T-helper 1 cell treated with Interleukin-12 subunit alpha and Interleukin-12 subunit beta and Interleukin-4 antibody, amounts not matched to agents 30 ng/mL and 1 ng/mL, for 36 hours (primary cell): ENCODE measurements around the gene KIF13A. TPM values are rescaled to one million over a fixed set of nuclear protein-coding genes. Genes with fewer than 3 reads are reported as not detected.
"Not testable (repeated sequence)": the region's sequence is repeated elsewhere in the genome, so short reads cannot be mapped to it uniquely, and the experiment has no call there.

Source experiments
- intact Hi-C: fragments of 100-400 bp; cut with micrococcal nuclease; formaldehyde crosslinking; loops from one replicate; pipeline ENCODE4 v1.15.1; 2024
- total RNA-seq: library from RNA; stranded (reverse); gene quantifications from 2 replicates; pipeline ENCODE4 v1.2.3, GENCODE V29; 2022

Gene KIF13A
- total RNA-seq, 1 donor from 2014 or later = 0.27 TPM

DNA sequence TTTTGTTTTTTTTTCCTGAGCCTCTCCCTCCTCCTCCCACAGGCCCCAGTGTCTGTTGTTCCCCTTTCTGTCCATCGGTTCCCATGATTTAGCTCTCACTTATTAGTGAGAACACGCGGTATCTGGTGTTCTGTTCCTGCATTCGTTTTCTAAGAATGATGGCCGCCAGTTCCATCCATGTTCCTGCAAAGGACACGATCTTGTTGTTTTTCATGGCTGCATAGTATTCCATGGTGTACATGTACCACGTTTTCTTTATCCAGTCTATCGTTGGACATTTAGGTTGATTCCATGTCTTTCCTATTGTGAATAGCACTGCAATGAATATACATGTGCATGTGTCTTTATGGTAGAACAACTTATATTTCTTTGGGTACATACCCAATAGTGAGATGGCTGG lies 175.1 kb downstream of the KIF13A start:
- intact Hi-C loops = no loop called here

DNA sequence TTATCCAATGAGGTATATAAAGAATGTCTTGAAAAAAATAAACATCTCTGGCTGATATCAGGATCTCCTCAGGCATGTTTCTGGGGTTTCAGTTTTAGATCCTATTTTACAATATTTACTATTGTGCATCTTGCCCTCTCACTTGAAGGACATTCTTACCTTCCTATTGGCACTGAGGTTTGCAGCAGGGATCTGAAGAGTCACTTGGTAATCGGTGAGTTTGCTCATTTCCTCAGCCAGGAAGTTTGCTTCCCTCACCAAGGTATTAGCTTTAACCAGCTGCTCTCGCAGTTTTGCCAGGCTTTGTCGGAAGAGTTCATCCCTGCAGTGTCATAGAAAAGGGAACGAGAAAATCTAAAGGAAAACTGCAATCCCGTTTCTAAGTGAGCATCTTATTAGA lies 178.8 kb downstream of the KIF13A start:
- intact Hi-C loops = loop anchor here (10.0 kb wide), 1 partner anchor 134 kb away; no protein-coding TSS in a partner anchor

DNA sequence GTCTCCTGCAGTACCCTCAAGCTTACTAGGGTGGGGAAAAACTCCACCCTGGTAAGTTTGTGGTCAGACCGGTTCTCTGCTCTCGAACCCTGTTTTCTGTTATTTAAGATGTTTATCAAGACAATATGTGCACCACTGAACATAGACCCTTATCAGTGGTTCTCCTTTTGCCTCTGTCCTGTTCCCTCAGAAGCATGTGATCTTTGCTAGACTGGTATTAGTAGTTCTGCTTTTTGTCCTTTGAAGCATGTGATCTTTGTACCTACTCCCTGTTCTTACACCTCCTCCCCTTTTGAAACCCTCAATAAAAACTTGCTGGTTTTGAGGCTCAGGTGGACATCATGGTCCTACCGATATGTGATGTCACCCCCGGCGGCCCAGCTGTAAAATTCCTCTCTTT lies 180.0 kb downstream of the KIF13A start:
- intact Hi-C loops = loop anchor here (10.0 kb wide), 1 partner anchor 133 kb away; no protein-coding TSS in a partner anchor

DNA sequence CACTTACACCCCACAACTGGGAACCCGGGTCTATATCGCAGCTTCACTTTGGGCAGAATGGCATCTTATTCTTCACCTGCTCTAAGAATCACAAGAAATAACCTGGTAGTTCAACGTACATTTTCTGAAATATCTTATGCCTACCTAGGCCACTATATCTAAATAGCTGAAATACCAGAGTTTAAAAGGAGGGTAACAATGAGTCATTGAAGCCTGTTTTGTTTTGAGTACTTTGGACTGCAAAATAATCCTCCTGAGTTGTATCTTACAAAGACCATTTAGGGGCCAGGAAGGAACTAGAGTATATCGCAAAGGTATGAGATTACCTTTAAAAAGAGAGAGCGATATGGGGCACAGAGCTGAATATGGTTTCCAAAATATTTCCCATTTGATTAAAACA lies 184.0 kb downstream of the KIF13A start:
- intact Hi-C loops = loop anchor here (10.0 kb wide), 1 partner anchor 129 kb away; no protein-coding TSS in a partner anchor

DNA sequence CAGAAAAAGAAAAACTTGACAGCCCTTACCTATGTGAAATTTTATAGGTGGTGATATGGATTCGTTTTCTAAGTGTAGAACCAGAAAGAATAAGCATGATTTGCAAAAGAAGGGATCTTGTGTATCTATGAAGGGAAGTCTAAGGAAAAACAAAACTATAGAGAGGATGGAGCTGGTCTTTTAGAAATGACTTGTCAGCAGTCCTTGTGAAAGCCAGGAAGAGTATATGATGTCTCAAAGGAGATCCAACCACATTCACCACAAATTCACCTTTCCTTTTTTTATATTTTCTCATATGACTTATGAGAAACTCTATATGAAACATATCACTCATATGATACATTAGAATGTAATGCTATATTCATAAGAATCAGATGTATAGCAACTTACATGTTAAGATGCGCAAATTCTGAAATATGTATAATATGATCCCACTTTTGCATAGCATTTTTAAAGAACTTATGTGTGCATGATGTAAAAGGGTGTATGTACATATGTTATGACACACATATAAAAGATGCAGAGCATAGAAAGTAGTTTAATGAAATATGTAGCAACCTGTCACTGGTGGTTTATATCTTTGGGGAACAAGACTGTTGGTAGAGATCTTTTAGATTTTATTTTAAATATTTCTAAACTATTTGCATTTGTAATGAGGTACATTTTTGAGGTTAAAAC lies 188.8 kb downstream of the KIF13A start:
- intact Hi-C loops = no loop called here

DNA sequence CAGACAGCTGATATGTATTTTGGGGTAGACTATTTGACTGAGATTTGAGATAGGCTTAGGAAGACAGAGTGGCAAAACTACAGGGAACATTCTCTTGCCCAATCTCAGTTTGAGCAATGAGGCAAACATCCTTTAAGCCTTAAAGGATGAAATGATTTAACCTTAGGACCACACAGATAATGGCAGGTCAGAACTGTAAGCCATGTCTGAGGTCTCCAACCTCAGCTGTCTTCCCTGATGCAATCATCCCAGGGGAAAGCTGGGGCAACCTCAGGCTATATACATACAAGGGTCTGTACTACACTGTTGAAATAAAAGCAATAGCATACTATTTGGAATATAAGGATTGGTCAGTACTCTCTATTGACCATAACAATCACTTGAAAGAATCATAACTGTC lies 196.9 kb downstream of the KIF13A start:
- intact Hi-C loops = no loop called here

DNA sequence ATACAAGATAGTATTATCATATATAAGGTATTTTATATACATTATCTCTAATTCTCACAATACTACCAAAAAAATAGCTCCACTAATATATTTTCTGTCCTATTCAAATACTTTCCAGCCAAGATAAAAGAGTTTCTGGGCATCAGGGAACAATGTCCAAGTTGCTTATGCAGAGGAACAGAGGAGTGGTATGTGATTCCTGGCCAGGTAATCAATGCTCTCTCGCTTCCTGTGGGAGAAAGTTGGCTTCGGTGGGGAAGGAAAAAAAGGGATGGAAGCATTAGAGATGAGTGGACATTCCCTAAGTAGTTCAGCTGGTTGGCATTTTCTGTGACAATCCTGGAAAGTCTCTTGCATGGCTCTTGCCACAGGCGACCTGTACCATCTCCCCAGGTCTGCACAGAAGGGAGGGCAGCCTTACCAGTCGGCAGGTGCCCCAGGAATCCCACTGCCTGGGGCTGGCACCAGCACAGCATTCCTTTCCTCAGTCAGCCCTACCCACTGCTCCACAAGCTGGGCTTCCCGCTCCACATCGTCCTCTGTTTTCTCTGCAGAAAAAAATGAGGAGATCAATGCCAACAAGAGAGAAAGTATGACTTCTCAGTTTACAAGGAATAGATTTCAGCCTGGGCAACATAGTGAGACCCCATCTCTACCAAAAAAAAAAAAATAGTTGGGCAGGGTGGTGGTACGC lies 202.2 kb downstream of the KIF13A start:
- intact Hi-C loops = no loop called here

DNA sequence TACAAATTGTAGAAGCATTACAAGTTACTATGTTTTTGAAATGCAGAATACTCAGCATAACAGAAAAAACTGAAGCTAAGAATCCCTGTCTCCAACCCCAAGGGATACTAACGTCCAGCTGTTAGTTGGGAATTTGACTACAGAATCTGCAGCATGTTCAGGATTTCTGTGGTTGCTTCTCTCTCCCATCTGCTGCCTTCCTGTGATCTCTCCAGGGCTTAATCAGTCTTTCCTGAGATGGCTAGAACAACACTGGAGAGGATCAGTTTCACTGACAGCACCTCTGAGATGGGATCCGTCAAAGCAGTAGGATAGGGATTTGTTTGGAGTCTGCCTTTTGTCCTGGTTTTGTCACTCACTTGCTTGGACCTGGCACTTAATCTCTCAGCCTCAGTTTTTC lies 207.4 kb downstream of the KIF13A start:
- intact Hi-C loops = no loop called here

DNA sequence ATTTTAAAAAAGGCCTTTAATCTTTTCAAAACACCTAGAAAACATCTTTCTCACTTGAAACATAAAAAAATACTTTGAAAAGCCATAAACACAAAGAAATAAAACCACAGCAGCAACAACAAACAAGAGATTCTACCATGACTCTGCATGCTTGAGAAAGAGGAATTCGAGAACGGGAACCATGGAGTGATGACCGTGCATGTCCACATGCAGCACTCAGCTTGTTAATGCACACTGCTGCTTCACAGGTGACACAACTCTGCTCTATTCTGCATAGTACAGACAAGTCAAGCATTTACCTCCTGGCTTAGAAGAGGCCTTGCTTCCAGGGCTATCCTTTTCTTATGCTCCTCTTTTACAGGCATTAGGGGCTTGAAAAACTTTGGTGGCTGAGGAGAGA lies 215.8 kb downstream of the KIF13A start:
- intact Hi-C loops = no loop called here

DNA sequence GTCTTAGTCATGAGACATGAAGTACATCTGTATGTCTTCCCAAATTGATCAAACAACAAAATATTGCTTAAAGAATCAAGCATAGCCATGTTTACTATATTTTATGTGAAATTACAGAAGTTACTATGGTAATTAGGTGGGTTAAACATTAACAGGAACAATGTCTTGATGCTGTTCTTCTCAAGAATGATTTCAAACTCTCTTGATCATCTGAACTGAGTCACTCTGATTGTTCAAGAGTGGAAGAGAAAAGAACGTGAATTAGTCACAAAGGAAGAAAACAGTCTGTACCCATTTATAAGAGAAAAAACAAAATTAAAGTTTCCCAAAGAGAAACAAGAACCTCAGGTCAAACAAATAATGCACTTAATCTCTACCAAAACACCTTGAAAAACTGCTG lies 218.6 kb downstream of the KIF13A start:
- intact Hi-C loops = no loop called here

DNA sequence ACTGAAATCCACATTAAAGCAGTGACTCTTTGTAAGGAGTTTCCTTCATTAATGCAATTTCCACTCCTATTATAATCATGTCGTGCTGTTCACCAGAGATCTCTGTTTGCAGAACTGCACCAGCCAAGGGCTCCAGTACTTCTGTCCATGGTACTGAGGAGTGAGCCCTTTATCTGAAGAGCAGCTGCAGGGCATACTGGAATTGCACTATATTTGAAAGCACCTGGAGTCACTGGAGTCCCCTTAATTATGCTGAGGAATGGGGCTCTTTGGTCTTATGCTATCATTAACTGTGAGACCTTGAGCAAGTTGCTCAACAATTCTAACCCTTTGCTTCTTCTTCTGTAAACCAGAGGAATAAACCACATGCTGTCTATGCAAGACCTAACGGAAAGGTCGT lies 219.0 kb downstream of the KIF13A start:
- intact Hi-C loops = no loop called here

DNA sequence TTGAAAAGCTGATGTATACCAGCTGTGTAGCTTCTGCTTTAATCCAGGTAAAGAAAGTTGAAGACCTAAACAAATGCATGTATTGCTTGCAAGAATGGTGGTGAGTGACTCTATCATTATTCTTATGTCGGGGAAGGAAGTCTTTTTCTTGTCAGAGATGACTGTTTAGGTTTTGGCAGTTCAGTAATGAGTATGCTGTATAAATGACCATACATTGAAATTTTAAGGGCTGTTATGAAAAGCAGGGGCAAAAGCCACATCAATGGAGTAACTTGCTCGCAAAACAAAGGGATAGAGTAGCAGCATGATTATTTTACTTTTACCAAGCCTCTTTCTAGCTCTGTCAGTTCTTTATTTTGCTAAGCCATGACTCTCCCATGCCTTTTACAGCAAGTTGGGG lies 224.8 kb downstream of the KIF13A start:
- intact Hi-C loops = no loop called here

DNA sequence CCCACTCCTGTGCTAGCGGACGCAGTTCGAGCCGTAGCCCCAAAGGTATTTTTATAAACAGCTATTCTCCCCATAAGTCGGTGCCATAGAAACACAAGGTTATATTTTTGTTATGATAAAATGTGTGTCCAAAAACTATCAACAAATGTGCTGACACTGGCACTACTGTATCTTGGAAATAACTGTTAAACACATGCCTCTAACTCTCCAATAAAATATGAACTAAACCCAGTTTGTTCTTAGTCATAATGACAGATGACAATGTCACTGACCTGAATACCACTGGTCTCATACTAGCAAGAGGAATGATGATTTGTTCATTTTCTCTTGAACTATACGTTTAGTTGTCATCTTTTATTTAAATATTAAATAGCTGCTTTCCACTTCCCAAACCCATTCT lies 229.3 kb downstream of the KIF13A start:
- intact Hi-C loops = no loop called here

DNA sequence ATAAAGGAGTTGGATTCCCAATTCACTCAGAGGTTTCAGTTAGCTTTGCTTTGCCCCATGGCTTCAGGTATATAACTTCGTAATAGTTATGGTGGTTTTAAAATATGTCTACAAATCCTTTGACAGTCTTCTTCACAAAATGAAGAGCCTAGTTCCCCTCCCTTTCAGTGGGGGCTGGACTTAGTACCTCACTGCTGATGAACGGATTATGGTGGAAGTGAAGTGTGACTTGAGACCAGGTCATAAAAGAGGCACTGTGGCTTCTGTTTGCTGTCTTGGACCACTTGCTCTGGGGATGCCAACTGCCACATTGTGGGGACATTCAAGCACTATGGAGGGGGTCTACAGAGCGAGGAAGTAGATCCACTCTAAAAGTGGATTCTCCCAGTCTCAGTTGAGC lies 233.2 kb downstream of the KIF13A start:
- intact Hi-C loops = no loop called here

DNA sequence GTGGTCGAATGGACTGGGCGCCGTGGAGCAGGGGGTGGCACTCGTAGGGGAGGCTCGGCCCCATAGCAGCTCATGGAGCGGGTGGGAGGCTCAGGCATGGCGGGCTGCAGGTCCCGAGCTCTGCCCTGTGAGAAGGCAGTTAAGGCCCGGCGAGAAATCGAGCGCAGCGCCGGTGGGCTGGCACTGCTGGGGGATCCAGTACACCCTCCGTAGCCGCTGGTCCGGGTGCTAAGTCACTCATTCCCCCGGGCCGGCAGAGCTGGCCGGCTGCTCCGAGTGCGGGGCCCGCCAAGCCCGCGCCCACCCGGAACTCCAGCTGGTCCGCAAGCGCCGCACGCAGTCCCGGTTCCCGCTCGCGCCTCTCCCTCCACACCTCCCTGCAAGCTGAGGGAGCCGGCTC lies 242.1 kb downstream of the KIF13A start:
- intact Hi-C loops = not testable (repeated sequence)

DNA sequence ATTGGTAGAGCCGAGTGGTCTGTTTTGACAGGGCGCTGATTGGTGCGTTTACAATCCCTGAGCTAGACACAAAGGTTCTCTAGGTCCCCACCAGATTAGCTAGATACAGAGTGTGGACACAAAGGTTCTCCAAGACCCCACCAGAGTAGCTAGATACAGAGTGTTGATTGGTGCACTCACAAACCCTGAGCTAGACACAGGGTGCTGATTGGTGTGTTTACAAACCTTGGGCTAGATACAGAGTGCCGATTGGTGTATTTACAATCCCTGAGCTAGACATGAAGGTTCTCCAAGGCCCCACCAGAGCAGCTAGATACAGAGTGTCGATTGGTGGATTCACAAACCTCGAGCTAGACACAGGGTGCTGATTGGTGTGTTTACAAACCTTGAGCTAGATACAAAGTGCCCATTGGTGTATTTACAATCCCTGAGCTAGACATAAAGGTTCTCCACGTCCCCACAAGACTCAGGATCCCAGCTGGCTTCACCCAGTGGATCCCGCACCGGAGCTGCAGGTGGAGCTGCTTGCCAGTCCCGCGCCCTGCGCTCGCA lies 242.6 kb downstream of the KIF13A start:
- intact Hi-C loops = not testable (repeated sequence)

DNA sequence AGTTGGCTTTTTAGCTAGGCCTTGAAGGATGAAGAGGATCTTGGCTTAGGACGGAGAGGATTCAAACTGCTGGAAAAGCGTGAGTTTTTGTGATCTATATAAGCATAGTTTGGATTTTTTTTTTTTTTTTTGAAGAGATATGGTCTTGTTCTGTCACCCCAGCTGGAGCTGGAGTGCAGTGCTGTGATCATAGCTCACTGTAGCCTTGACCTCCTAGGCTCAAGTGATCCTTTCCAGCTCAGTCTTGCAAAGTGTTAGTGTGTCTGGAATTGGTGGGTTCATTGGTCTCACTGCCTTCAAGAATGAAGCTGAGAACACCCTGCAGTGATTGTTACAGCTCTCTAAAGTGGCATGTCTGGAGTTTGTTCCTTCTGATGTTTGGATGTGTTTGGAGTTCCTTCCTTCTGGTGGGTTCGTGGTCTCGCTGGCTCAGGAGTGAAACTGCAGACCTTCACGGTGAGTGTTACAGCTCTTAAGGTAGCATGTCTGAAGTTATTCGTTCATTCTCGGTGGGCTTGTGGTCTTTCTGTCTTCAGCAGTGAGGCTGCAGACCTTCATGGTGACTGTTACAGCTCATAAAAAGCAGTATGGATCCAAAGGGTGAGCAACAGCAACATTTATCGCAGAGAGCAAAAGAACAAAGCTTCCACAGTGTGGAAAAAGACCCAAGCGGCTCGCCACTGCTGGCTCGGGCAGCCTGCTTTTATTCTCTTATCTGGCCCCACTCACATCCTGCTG lies 243.2 kb downstream of the KIF13A start:
- intact Hi-C loops = no loop called here

DNA sequence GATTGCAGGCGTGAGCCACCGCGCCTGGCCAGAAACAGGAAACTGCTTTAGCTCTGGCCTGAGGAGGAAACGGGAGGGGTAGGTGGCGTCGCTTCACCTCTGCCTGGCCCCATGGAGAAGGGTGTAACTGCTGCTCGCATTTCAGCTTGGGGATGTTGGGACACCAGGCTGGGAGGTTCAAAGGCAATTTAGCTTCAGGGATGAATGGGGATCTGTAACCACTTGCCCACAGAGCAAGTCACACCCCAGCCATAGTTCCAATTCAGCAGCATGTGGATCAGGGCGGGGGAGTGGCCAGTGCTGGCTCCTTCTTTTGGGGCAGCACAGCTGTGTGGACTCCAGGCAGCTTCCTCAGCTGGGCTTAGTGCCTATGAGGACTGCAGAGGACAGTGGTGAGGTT lies 245.9 kb downstream of the KIF13A start:
- intact Hi-C loops = no loop called here

DNA sequence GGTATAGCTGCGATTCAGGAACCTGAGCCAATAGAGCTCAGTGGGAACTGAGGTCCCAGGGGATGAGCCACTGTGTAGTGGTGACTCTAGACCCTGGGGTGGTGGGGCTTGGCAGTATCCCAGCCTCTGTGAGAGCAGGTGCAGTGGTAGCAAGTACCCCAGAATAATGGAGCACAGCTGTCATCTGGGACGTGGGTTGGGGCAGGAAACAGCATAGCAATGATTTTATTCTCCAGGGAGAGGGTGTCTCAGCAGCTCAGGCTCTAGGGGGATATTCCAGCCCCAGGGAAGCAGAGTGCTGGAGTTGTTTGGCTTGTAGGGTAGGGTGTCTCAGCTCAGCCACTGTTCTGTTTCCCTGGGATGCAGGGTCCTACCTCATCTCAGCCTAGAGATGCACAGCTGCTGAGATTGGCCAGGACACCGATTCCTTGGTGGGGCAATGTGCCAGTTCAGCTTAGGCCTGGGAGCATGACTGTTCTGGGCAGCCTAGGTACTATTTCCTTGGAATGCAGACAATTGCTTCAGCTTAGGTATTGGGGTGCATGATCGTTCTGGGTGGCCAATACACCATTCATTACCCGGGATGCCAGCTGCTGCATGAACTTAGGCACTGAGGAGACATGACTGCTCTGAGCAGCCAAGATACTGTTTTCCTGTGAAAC lies 246.7 kb downstream of the KIF13A start:
- intact Hi-C loops = no loop called here

DNA sequence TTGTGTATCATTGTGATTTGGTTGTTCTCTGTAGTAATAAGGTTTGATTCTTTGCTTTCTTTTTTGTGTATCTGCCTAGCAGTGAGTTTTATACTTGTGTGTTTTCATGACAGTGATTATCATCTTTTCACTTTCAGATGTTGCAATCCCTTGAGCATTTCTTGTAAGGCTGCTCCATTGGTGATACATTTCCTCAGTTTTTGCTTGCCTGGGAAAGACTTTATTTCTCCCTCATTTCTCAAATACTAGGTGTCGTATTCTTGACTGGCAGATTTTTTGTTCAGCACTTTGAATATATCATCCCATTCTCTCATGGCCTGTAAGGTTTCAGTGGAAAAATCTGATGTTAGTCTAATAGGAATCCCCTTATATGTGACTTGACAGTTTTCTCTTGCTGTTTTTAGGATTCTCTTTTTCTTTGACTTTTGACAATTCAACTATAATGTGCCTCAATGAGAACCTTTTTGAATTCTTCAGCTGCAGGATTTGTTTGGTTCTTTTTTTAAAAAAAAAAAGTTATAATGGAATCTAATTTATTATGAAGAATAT lies 249.7 kb downstream of the KIF13A start:
- intact Hi-C loops = no loop called here

DNA sequence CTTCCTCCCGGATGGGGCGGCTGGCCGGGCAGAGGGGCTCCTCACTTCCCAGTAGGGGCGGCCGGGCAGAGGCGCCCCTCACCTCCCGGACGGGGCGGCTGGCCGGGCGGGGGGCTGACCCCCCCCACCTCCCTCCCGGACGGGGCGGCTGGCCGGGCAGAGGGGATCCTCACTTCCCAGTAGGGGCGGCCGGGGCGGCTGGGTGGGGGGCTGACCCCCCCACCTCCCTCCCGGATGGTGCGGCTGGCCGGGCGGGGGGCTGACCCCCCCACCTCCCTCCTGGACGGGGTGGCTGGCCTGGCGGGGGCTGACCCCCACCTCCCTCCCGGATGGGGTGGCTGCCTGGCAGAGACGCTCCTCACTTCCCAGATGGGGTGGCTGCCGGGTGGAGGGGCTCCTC lies 252.1 kb downstream of the KIF13A start:
- intact Hi-C loops = not testable (repeated sequence)
